ENCODE data around the gene LETMD1.
"Not testable (repeated sequence)": the region's sequence is repeated elsewhere in the genome, so short reads cannot be mapped to it uniquely, and the experiment has no call there.

The LETMD1 gene

DNA sequence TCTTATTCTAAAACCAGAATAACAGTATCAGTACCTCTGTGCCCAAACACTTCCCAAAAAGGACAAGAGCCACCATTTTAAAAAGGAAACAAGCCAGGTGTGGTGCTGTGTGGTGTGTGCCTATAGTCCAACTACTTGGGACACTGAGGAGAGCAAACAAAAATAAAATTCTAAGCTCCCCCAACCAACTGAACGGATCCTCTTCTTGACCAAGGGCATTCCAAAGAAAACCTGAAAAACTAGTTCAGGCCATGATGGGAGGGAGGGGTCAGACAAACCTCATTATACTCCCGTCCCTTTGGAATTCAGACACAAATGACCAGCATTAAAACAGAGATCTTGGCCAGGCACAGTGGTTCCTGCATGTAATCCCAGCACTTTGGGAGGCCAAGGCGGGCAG, 42.5 kb upstream of the LETMD1 start:
- DNase-seq (ENCODE audit: low read depth), result no peak
- TF ChIP-seq, protein P1, sequence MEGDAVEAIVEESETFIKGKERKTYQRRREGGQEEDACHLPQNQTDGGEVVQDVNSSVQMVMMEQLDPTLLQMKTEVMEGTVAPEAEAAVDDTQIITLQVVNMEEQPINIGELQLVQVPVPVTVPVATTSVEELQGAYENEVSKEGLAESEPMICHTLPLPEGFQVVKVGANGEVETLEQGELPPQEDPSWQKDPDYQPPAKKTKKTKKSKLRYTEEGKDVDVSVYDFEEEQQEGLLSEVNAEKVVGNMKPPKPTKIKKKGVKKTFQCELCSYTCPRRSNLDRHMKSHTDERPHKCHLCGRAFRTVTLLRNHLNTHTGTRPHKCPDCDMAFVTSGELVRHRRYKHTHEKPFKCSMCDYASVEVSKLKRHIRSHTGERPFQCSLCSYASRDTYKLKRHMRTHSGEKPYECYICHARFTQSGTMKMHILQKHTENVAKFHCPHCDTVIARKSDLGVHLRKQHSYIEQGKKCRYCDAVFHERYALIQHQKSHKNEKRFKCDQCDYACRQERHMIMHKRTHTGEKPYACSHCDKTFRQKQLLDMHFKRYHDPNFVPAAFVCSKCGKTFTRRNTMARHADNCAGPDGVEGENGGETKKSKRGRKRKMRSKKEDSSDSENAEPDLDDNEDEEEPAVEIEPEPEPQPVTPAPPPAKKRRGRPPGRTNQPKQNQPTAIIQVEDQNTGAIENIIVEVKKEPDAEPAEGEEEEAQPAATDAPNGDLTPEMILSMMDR (conservative IDR thresholded peaks at IDR 0.05; ENCODE audit: low read length), result no peak
- no peak overlapping the region for H3K4me3 ChIP-seq (ENCODE audit: low read length)

DNA sequence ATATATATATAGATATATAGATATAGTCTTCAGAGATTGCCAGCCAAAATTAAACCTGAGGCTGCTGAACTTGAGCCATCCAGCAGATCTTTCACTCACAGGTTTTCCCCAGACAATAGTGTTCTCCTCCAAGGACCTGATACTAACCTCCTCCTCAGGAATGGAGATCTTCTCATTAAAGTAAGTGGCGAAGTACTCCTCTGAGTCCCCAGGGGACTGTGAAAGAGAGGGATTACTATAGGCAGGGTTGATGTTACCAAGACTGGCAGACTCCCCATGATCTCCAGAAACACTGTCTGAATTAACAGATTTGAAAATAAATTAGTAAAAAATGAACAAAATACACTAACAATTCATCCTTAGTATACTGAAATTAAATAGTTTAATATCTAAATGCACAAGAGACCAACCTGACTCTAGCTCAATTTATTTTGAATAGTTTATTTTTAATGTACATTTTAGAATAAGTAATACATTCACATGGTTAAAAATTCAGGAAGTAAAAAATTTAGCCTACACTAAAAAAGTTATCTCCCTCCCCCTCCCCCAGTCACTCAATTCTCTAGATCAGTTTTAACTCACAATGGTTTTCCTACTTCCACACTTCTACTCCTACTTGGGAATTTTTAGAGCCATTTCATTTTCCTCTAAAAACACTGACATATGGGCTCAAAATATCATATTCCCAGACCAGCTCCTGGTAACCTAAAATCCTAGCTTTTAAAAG, 39.6 kb upstream of the LETMD1 start:
- TF ChIP-seq, protein P1 (conservative IDR thresholded peaks at IDR 0.05; ENCODE audit: low read length), result no peak
- DNase-seq (ENCODE audit: low read depth), result no peak
- H3K4me3 ChIP-seq (ENCODE audit: low read length), result no peak overlapping the region

DNA sequence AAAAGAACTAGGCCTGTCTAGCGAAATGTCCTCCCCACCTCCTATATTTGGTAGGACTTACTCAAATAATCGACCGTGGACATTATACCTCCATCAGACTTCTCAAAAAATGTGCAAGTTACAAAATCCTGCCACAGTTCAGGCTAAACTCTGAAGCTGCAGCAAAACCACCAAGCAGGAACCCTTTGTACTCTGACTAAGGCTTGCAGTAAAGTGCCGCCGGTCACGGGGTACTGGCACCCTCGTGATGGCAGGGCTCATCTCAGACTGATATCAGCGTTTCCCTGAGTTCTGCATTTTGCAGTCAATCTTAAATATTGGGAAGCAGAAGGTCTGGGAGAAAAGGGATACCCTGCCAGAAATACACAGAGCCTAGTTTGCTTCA, 39.1 kb upstream of the LETMD1 start:
- TF ChIP-seq, protein P1 (conservative IDR thresholded peaks at IDR 0.05; ENCODE audit: low read length), result no peak
- DNase-seq (ENCODE audit: low read depth), result no peak
- H3K4me3 ChIP-seq (ENCODE audit: low read length), result no peak overlapping the region

DNA sequence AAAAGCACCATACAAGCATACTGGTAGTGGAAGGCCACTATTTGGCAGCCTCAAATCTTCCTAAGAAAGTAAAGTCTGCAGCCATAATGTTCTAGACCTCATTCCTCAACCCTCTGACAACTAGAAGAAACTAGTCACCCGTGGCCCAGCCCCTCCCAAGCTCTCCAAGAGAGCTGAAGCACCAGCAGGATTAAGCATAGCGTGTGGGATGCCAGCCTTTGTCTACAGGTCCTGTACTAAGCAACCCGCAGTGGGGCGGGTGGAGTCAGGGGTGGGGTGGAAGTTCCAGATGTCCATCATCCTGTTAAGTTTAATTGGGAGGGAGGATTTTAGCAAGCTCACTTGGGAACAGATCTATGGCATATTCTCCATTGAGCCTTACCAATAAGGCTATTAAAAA, 36.2 kb upstream of the LETMD1 start:
- TF ChIP-seq, protein P1 (conservative IDR thresholded peaks at IDR 0.05; ENCODE audit: low read length), result no peak
- no peak for DNase-seq (ENCODE audit: low read depth)
- H3K4me3 ChIP-seq (ENCODE audit: low read length), result no peak overlapping the region

DNA sequence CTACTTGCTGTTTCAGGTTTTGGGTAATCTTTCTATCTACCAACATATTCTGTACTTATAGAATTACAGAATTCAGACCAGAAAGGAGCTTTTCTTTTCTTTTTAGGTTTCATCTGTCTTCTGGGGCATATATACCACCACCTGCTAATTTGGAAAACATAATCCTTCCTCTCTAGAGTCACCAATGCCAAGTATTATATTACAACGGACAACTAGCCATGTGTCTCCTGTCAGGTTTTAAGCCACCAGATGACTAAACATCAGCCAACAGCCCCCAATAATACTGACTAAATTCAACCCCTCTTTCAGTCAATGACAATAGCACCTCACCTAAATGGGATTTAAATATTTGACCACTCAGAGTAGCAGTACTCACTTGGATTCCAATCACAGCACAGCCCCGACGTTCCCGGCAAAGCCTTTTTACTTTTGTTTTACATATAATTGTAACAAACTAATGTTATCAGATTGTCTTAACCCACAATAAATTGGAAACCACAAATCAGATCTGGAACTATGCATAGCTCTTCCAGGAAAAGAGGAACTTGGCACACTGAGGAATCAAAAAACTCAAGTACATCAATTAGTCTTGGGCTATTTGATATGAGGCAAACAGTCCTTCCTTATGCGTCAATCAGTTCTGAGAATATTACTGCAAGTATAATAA, 35.4 kb upstream of the LETMD1 start:
- TF ChIP-seq, protein P1 (conservative IDR thresholded peaks at IDR 0.05; ENCODE audit: low read length), result no peak
- no peak for DNase-seq (ENCODE audit: low read depth)
- no peak overlapping the region for H3K4me3 ChIP-seq (ENCODE audit: low read length)

DNA sequence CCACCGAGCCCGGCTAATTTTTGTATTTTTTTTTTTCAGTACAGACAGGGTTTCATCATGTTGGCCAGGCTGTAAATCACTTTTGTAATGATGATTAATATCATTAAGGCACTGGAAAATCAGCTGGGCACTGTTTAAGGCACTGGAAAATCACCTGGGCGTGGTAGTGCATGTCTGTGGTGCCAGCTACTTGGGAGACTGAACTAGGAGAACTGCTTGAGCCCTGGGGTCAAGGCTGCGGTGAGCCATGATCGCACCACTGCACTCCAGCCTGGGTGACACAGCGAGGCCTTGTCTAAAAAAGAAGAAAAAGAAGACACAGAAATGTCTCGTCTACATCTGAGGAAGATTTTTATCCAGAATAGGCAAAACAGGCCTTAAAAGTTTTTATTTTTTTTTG, 34.7 kb upstream of the LETMD1 start:
- DNase-seq (ENCODE audit: low read depth), result no peak
- TF ChIP-seq, protein P1 (conservative IDR thresholded peaks at IDR 0.05; ENCODE audit: low read length), result no peak
- no peak overlapping the region for H3K4me3 ChIP-seq (ENCODE audit: low read length)

DNA sequence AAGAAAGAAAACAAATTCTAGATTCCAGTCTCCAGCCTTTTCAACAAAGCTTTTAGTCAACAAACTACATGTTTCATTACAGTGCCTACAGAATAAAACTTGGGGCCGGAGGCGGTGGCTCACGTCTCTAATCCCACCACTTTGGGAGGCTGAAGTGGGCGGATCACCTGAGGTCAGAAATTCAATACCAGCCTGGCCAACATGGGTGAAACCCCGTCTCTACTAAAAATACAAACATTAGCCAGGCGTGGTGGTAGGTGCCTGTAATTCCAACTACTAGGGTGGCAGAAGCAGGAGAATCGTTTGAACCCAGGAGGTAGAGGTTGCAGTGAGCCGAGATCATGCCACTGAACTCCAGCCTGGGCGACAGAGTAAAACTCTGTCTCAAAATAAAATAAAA, 33.7 kb upstream of the LETMD1 start:
- DNase-seq (ENCODE audit: low read depth); H3K4me3 ChIP-seq (ENCODE audit: low read length): not testable (repeated sequence)
